IMR-90 (cell line): Measurements from ENCODE around the gene ERC2. TPM values are rescaled to one million over a fixed set of nuclear protein-coding genes. Genes with fewer than 3 reads are reported as not detected.

ENCODE experiments used
- ATAC-seq: fragments of 200-7000 bp; cut with Tn5 transposase; 2 replicates; pipeline ENCODE4 v1.9.1; 2020; ENCODE audit warnings: low read depth, mild to moderate bottlenecking, moderate library complexity
- BruUV-seq: library from RNA; stranded (reverse); fragments of 400-500 nt; replicated peaks from 2 replicates; lab custom pipeline; 2021; lab: Mats Ljungman, UMichigan
- CTCF ChIA-PET: fragments of 300-600 bp; formaldehyde crosslinking; extraction: SDS; loops from one replicate; lab custom pipeline; 2021; ENCODE audit warnings: antibody characterized with exemption; lab: Yijun Ruan, JAX
- POLR2A ChIA-PET: fragments of 300-600 bp; sonication (Branson Sonifier 250); formaldehyde crosslinking; loops from one replicate; lab custom pipeline; 2022; ENCODE audit warnings: antibody characterized with exemption; ENCODE audit not compliant: unreplicated experiment; lab: Charles Lee
- DNase-seq: peaks from one replicate; pipeline ENCODE4 v3.0.0; 2013
- H2AFZ ChIP-seq: replicated peaks from 2 replicates; pipeline ENCODE3; 2013; ENCODE audit warnings: low read length, mild to moderate bottlenecking; ENCODE audit not compliant: poor library complexity
- H2AK5ac ChIP-seq: 2 replicates; pipeline ENCODE4 v1.6.1; 2013; ENCODE audit warnings: low read depth, low read length, inconsistent platforms
- H2AK9ac ChIP-seq: replicated peaks from 2 replicates; pipeline ENCODE3; 2013; ENCODE audit warnings: mild to moderate bottlenecking, low read depth, low read length, moderate library complexity; ENCODE audit not compliant: poor library complexity
- H2BK120ac ChIP-seq: 2 replicates; pipeline ENCODE4 v1.6.1; 2013; ENCODE audit warnings: low read depth, low read length, inconsistent platforms
- H2BK15ac ChIP-seq: 3 replicates; pipeline ENCODE4 v1.6.1; 2013; ENCODE audit warnings: low read depth, low read length, inconsistent platforms
- H2BK20ac ChIP-seq: 2 replicates; pipeline ENCODE4 v1.6.1; 2013; ENCODE audit warnings: low read depth, mild to moderate bottlenecking, inconsistent platforms, low read length, moderate library complexity
- H2BK5ac ChIP-seq: 2 replicates; pipeline ENCODE4 v1.6.1; 2013; ENCODE audit warnings: mild to moderate bottlenecking, low read depth, low read length, inconsistent platforms; ENCODE audit not compliant: poor library complexity, severe bottlenecking
- H3K14ac ChIP-seq: replicated peaks from 2 replicates; pipeline ENCODE4 v1.6.1; 2013; ENCODE audit warnings: low read depth, low read length, inconsistent platforms
- H3K18ac ChIP-seq: 2 replicates; pipeline ENCODE4 v1.6.1; 2013; ENCODE audit warnings: low read depth, low read length, control low read depth
- H3K23ac ChIP-seq: 2 replicates; pipeline ENCODE4 v1.6.1; 2013; ENCODE audit warnings: low read depth, low read length, inconsistent platforms
- H3K27ac ChIP-seq: 2 replicates; pipeline ENCODE4 v1.5.1; 2013; ENCODE audit warnings: mild to moderate bottlenecking, control low read depth, low read length; ENCODE audit not compliant: insufficient read depth
- H3K27me3 ChIP-seq: 2 replicates; pipeline ENCODE4 v1.6.1; 2013; ENCODE audit warnings: low read length; ENCODE audit not compliant: control insufficient read depth, insufficient read depth
- H3K36me3 ChIP-seq: 2 replicates; pipeline ENCODE4 v1.6.1; 2013; ENCODE audit warnings: low read length, mixed read lengths; ENCODE audit not compliant: control insufficient read depth, insufficient read depth
- H3K4ac ChIP-seq: 2 replicates; pipeline ENCODE4 v1.6.1; 2013; ENCODE audit warnings: low read depth, low read length, inconsistent platforms
- H3K4me1 ChIP-seq: 2 replicates; pipeline ENCODE4 v1.6.1; 2013; ENCODE audit warnings: low read length, mixed read lengths; ENCODE audit not compliant: control insufficient read depth, insufficient read depth
- H3K4me2 ChIP-seq: 2 replicates; pipeline ENCODE4 v1.6.1; 2013; ENCODE audit warnings: low read depth, mild to moderate bottlenecking, control low read depth, low read length, moderate library complexity
- H3K4me3 ChIP-seq: 2 replicates; pipeline ENCODE4 v1.5.1; 2013; ENCODE audit warnings: low read depth, mild to moderate bottlenecking, control low read depth, low read length, moderate library complexity; ENCODE audit not compliant: insufficient read depth
- H3K56ac ChIP-seq: 2 replicates; pipeline ENCODE4 v1.6.1; 2013; ENCODE audit warnings: low read length, inconsistent platforms; ENCODE audit not compliant: insufficient read depth; ENCODE audit errors: extremely low read depth
- H3K79me1 ChIP-seq, 2 experiments: 2 replicates each; pipeline ENCODE4 v1.6.1; 2013; ENCODE audit warnings: low read length in 2 of 2, inconsistent platforms in 1 of 2, low read depth in 1 of 2
- H3K9ac ChIP-seq: 2 replicates; pipeline ENCODE4 v1.6.1; 2013; ENCODE audit warnings: low read depth, low read length, control low read depth
- H3K9me1 ChIP-seq: 2 replicates; pipeline ENCODE4 v1.6.1; 2013; ENCODE audit warnings: low read length, inconsistent platforms; ENCODE audit not compliant: insufficient read depth
- H3K9me3 ChIP-seq: 2 replicates; pipeline ENCODE4 v1.6.1; 2013; ENCODE audit warnings: low read length; ENCODE audit not compliant: control insufficient read depth, insufficient read depth
- H4K20me1 ChIP-seq: 2 replicates; pipeline ENCODE4 v1.6.1; 2013; ENCODE audit warnings: low read length, inconsistent platforms; ENCODE audit not compliant: insufficient read depth
- H4K5ac ChIP-seq: 2 replicates; pipeline ENCODE4 v1.6.1; 2013; ENCODE audit warnings: mild to moderate bottlenecking, low read depth, low read length, control low read depth
- H4K8ac ChIP-seq, 2 experiments: 2 replicates each; pipeline ENCODE4 v1.6.1; 2013; ENCODE audit warnings: low read depth in 2 of 2, low read length in 2 of 2, control low read depth in 1 of 2, inconsistent platforms in 1 of 2
- H4K91ac ChIP-seq: 2 replicates; pipeline ENCODE4 v1.6.1; 2013; ENCODE audit warnings: low read depth, low read length, inconsistent platforms; ENCODE audit not compliant: insufficient read depth
- BHLHE40 ChIP-seq: fragments of 150-350 bp; IDR thresholded peaks from 2 replicates; pipeline ENCODE4 v1.6.1; 2016; ENCODE audit warnings: mild to moderate bottlenecking, low read depth, low read length
- MAFK ChIP-seq: IDR thresholded peaks from 2 replicates; pipeline ENCODE4 v1.6.1; 2012; ENCODE audit warnings: low read depth, low read length, improper control_type of control experiment
- MAZ ChIP-seq: IDR thresholded peaks from 2 replicates; pipeline ENCODE4 v1.6.1; 2012; ENCODE audit warnings: low read depth, mild to moderate bottlenecking, low read length, improper control_type of control experiment, moderate library complexity, borderline replicate concordance
- NFE2L2 ChIP-seq: fragments of 150-350 bp; IDR thresholded peaks from 2 replicates; pipeline ENCODE4 v1.6.1; 2016; ENCODE audit warnings: low read depth, mild to moderate bottlenecking, low read length
- POLR2A ChIP-seq: IDR thresholded peaks from 2 replicates; pipeline ENCODE4 v1.6.1; 2012; ENCODE audit warnings: mild to moderate bottlenecking, low read depth, low read length
- SMC3 ChIP-seq: fragments of 150-350 bp; IDR thresholded peaks from 2 replicates; pipeline ENCODE4 v1.6.1; 2016; ENCODE audit warnings: low read depth, mild to moderate bottlenecking, antibody characterized with exemption, low read length, moderate library complexity
- WGBS, 2 experiments: methylation state at CpG; one replicate each; pipeline versions ENCODE4 v1.1.5 to v1.1.7; 2013; ENCODE audit warnings: missing lambda C conversion rate in 2 of 2; ENCODE audit not compliant: insufficient read length in 1 of 2; ENCODE audit errors: extremely low coverage in 2 of 2; 5-methylcytosine and 5-hydroxymethylcytosine counted together
- dilution Hi-C: fragments of 300-500 bp; cut with HindIII; formaldehyde crosslinking; loops from one replicate; pipeline ENCODE4 v1.14.3; 2018; ENCODE audit warnings: low sequenced_read_pairs; ENCODE audit not compliant: unreplicated experiment
- in situ Hi-C: fragments of 300-500 bp; cut with MboI; formaldehyde crosslinking; loops from 3 replicates; pipeline ENCODE4 v1.14.3; 2019; ENCODE audit warnings: low sequenced_read_pairs, inconsistent platforms, mixed read lengths
- intact Hi-C: fragments of 100-400 bp; cut with micrococcal nuclease; formaldehyde crosslinking; loops from 2 replicates; pipeline ENCODE4 v1.10.0; 2022
- polyA plus RNA-seq, 3 experiments: library from polyadenylated mRNA; depleted of rRNA; stranded (reverse); fragments of >200 nt; gene quantifications; 2 replicates each; pipeline ENCODE4 v1.2.3, GENCODE V29; 2012; ENCODE audit warnings: low replicate concordance in 1 of 3
- total RNA-seq: library from RNA; depleted of rRNA; stranded (reverse); fragments of >200 nt; gene quantifications from 2 replicates; pipeline ENCODE4 v1.2.3, GENCODE V29; 2012
- TF ChIP-seq, protein P1 (sequence below): fragments of 150-350 bp; IDR thresholded peaks from 2 replicates; pipeline ENCODE4 v1.6.1; 2017; ENCODE audit warnings: mild to moderate bottlenecking, antibody characterized with exemption, low read length, low read depth

ERC2 gene
- total and polyA plus RNA-seq, 2 of the 4 experiments (the other 2 are of a cell fraction), result 0.17 to 0.18 TPM

DNA sequence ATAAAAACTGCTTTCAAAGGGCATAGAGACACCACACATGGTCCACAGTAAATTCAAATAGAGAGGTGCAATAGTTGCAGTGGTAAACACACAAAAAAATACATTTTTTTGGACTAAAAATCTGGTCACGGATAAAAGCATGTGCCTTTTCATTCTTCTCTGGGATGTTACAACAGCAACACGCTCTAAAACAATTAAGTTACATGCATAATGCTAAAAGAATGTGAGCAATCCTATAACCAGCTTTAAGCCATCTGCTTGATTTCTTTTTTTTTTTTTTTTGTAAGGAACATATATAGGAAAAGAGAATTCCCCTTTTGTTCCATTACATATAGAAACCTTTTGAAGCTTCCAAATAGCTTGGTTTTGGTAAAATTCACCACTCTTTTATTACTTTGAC, 1001.2 kb downstream of the ERC2 start (continued):
- no peak for TF ChIP-seq NFE2L2
- 0 out of 2 replicates have a peak, but pooled peaks have one; percentile 6 for TF ChIP-seq POLR2A

DNA sequence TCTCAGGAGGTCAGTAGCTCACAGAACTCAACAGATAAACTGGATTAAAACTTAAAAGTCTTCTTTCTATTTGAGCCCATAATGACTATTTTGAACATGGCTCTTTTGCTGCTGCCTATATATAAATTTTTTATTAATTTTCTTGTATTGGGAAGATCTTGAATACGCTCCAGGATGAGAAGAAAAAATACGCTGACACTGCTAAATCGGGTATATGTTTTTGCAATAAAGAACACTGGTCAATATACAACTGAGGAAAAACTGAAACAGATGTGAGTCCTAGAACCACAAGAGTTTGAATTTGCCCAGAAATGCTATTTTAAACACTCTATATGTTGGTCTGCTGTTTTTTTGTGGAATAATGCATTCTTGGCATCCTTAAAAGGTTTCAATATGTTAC, 1001.7 kb downstream of the ERC2 start:
- DNase-seq (no peak), ATAC-seq (no peak)
- H3K9me3 ChIP-seq, result no peaks in the 10 kb centered on the region
- peak overlapping the region; percentile 52; the same call in 1 of the 2 replicates for H4K91ac ChIP-seq
- H3K4me3 ChIP-seq, result no peak overlapping the region
- peaks cover 19% of the 10 kb centered on the region for H3K9me1 ChIP-seq
- no peak overlapping the region for H2AK9ac ChIP-seq
- H3K18ac ChIP-seq, result peak overlapping the region; percentile 76
- ChIA-PET POLR2A (interaction anchor here (0.6 to 1.3 kb wide), 2 partner anchors 297 to 300 kb away, joined by 3 to 4 read pairs; no protein-coding TSS in a partner anchor), CTCF (interaction anchor here (0.6 to 1.4 kb wide), 2 partner anchors 502 to 605 kb away, joined by 3 to 4 read pairs; no protein-coding TSS in a partner anchor)
- no peak overlapping the region for H3K4ac ChIP-seq
- peak overlapping the region; percentile 47 to 61 for H4K8ac ChIP-seq
- no peak overlapping the region for H2AK5ac ChIP-seq
- peak overlapping the region; percentile 57; the same call in 1 of the 2 replicates for H3K27ac ChIP-seq
- TF ChIP-seq POLR2A (no peak), MAZ (no peak), BHLHE40 (no peak), SMC3 (no peak), MAFK (peak; percentile 99)
- TF ChIP-seq, protein P1, sequence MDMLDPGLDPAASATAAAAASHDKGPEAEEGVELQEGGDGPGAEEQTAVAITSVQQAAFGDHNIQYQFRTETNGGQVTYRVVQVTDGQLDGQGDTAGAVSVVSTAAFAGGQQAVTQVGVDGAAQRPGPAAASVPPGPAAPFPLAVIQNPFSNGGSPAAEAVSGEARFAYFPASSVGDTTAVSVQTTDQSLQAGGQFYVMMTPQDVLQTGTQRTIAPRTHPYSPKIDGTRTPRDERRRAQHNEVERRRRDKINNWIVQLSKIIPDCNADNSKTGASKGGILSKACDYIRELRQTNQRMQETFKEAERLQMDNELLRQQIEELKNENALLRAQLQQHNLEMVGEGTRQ, result no peak
- no CpG with 5 or more reads among the region's 3 CpGs for WGBS, 2 experiments
- H3K27me3 ChIP-seq, result no peaks in the 10 kb centered on the region
- H2BK120ac ChIP-seq, result peak overlapping the region; percentile 58
- H3K4me2 ChIP-seq, result 0 out of 2 replicates have a peak overlapping the region, but pooled peaks have one; percentile 19
- peak overlapping the region; percentile 20; the same call in 1 of the 2 replicates for H3K23ac ChIP-seq
- in situ Hi-C loops (loop anchor here (10.0 kb wide), 1 partner anchor 132 kb away; no protein-coding TSS in a partner anchor), intact Hi-C loops (loop anchor here (5.0 kb wide), 1 partner anchor 134 kb away; no protein-coding TSS in a partner anchor), dilution Hi-C loops (no loop called here)
- no TSS peak for BruUV-seq
- peak overlapping the region; percentile 79 for H2BK5ac ChIP-seq
- H3K9ac ChIP-seq, result no peak overlapping the region
- H3K4me1 ChIP-seq, result peaks cover 16% of the 10 kb centered on the region
- no peak overlapping the region for H2AFZ ChIP-seq
- H4K5ac ChIP-seq, result peak overlapping the region; percentile 55
- no peak overlapping the region for H2BK15ac ChIP-seq
- peak overlapping the region; percentile 14; the same call in 1 of the 2 replicates for H3K56ac ChIP-seq
- peak overlapping the region; percentile 61; the same call in 1 of the 2 replicates for H2BK20ac ChIP-seq
- peaks cover 26% of the 10 kb centered on the region for H3K36me3 ChIP-seq
- peaks cover 15% of the 10 kb centered on the region for H4K20me1 ChIP-seq
- 0 out of 2 replicates have a peak overlapping the region, but pooled peaks have one; percentile 43 for H3K14ac ChIP-seq
- H3K79me1 ChIP-seq, result peaks cover 14 to 41% of the 10 kb centered on the region in 2 experiments; a peak in 3 of 4 replicates
